GM12801 (cell line): ENCODE measurements around the gene APH1B.

Experiments used
- CTCF ChIP-seq: IDR thresholded peaks from one replicate; pipeline ENCODE4 v1.5.1; 2011; ENCODE audit warnings: control low read depth; ENCODE audit not compliant: insufficient read length; ENCODE audit errors: extremely low read depth

APH1B gene

GRCh38 chr15:63351170-63351569 is 73.8 kb downstream of the APH1B start:
- TF ChIP-seq CTCF: no peak

DNA sequence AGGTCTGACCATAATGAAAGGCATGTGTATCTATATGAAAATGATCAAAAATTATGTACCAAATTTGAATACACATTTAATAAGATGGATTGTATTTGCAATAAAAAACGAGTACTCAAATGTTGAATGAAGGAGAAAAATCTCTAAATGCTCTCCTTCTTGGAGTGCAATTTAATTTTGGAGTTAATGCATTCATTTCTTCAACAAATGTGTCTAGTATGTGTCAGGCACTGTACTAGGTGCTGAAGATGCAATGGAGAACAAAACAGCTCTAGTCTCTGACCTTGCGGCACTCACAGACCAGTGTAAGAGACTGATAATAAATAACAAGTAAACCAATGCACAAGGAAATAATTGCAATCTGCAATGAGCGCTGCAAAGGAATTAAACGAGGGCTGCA is 75.4 kb downstream of the APH1B start:
- TF ChIP-seq CTCF: no peak

GRCh38 chr15:63353261-63353660 is 75.9 kb downstream of the APH1B start:
- TF ChIP-seq CTCF: no peak

DNA sequence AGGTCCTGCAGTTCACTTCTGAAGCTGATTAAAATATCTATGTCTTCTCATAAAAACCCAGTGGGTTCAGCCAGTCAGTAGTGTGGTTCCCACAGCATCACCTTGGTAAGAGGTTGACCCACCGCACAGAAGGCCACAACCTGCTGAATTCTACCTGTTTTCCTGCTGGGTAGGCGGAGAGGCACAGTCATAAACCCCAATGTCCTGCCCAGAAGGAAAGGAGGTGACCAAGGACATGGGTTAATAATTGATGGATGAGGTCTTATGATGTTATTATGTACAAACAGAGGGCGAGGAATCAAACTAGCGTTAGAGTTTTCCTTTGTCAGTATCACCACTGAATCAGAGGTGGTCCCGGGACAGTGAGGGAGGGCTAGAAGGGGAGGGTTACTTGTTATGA is 76.5 kb downstream of the APH1B start:
- no peak for TF ChIP-seq CTCF

DNA sequence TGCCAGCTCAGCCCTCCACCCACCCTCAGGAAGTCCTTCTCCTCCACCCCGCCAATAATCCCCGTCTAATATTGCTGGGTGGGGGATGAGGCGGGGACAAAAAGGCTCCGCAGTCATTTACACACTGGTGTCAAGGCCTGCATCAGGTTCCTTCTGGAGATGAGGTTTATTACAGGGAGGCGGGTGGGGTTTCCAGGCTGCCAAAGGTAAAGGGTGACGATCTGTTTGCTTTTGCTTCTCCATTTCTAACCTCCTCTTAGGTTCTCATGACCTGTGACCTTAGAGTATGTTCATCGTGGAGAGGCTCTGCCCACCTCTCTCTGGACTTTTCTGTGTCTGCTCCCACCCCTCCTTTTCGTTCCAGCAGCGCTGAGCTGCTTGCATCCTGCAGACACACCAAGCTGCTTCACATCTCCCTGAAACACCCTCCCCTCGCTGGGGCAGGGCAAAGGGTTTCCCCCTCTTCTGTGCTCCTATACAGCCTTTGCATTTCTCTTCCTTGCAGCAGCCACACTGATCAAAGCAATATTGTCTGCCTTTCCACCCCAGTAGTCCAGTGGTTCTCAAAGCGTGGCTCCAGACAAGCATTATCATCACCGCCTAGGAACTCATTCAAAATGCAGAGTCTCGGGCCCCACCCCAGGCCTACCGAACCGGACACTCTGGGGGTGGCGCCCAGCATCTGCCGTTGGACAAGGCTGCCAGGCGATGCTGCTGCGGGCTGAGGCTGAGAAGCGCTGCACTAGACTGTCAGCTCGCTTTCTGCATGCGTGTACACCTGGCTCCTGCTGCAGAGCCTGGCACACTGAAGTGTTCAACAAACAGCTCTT is 77.6 kb downstream of the APH1B start:
- no peak for TF ChIP-seq CTCF

- TF ChIP-seq CTCF: no peak
Measured at GRCh38 chr15:63357061-63357460, 79.7 kb downstream of the APH1B start.

DNA sequence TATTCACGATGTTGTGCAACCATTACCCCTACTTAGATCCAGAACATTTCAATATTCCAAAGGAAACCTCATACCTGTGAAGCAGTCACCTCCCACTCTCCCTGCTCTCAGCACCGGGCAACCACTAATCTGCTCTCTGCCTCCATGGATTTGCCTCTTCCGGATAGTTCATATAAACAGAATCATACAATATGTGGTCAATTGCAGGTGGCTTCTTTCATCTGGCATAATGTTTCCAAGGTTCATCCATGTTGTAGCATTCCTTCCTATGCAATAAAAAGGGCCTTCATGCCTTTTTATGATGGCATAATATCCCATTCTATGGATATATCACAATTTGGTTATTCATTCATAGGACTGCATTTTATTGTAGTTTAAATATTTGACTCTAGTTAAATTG is 80.3 kb downstream of the APH1B start:
- TF ChIP-seq CTCF: no peak
